HEK293 (cell line): Measurements from ENCODE around the gene FSTL4.

Experiments
- CTCF ChIA-PET: fragments of 350-600 bp; formaldehyde crosslinking; extraction: SDS; loops from one replicate; lab custom pipeline; 2021; ENCODE audit warnings: antibody characterized with exemption; lab: Yijun Ruan, JAX
- POLR2A ChIA-PET: fragments of 300-600 bp; formaldehyde crosslinking; extraction: SDS; loops from one replicate; lab custom pipeline; 2020; ENCODE audit warnings: antibody characterized with exemption, inconsistent platforms; lab: Yijun Ruan, JAX
- H3K27ac ChIP-seq: fragments of 200-500 bp; sonication (Bioruptor generic); 2 replicates; pipeline ENCODE4 v1.5.1; 2014; ENCODE audit warnings: low read depth, low read length, control low read depth, inconsistent platforms; ENCODE audit errors: extremely low read depth
- H3K36me3 ChIP-seq, 2 experiments: fragments of 200-500 bp in 1 of 2; sonication (Bioruptor generic) in 1 of 2; 1 replicate in 1 of 2; 2 replicates in 1 of 2; pipeline ENCODE4 v1.5.1; 2014 to 2017; ENCODE audit warnings: inconsistent platforms in 2 of 2, low read length in 2 of 2; ENCODE audit not compliant: control insufficient read depth in 2 of 2, insufficient read depth in 1 of 2
- H3K4me1 ChIP-seq: fragments of 200-500 bp; sonication (Bioruptor generic); 2 replicates; pipeline ENCODE4 v1.5.1; 2014; ENCODE audit warnings: mild to moderate bottlenecking, low read length, inconsistent platforms; ENCODE audit not compliant: control insufficient read depth, insufficient read depth
- H3K4me3 ChIP-seq: 2 replicates; pipeline ENCODE4 v1.5.1; 2011; ENCODE audit warnings: low read depth, mild to moderate bottlenecking, control low read depth, low read length, moderate library complexity
- H3K9me3 ChIP-seq: fragments of 200-500 bp; sonication (Bioruptor generic); 2 replicates; pipeline ENCODE4 v1.5.1; 2014; ENCODE audit warnings: low read depth, low read length, inconsistent platforms; ENCODE audit not compliant: control insufficient read depth, insufficient read depth
- FEZF1 ChIP-seq: fragments of 450-650 bp; formaldehyde crosslinking; IDR thresholded peaks from 2 replicates; pipeline ENCODE4 v1.5.1; 2016; ENCODE audit warnings: missing biosample characterization, missing genetic modification characterization
- KLF8 ChIP-seq: fragments of 450-650 bp; formaldehyde crosslinking; IDR thresholded peaks from 2 replicates; pipeline ENCODE4 v1.5.1; 2016; ENCODE audit warnings: missing biosample characterization, missing genetic modification characterization
- SALL2 ChIP-seq: fragments of 450-650 bp; formaldehyde crosslinking; IDR thresholded peaks from 2 replicates; pipeline ENCODE4 v1.5.0; 2017; ENCODE audit warnings: missing biosample characterization, mild to moderate bottlenecking, missing genetic modification characterization, borderline replicate concordance
- TRIM28 ChIP-seq: IDR thresholded peaks from 2 replicates; pipeline ENCODE4 v1.6.1; 2011; ENCODE audit warnings: low read length, control low read depth, borderline replicate concordance
- YY2 ChIP-seq: fragments of 450-650 bp; formaldehyde crosslinking; IDR thresholded peaks from 2 replicates; pipeline ENCODE4 v1.5.1; 2016; ENCODE audit warnings: missing biosample characterization, missing genetic modification characterization
- ZBTB49 ChIP-seq: fragments of 450-650 bp; formaldehyde crosslinking; IDR thresholded peaks from 2 replicates; pipeline ENCODE4 v1.5.1; 2016; ENCODE audit warnings: missing biosample characterization, missing genetic modification characterization, low read depth
- ZFP37 ChIP-seq: fragments of 450-650 bp; formaldehyde crosslinking; IDR thresholded peaks from 2 replicates; pipeline ENCODE4 v1.5.1; 2016; ENCODE audit warnings: missing biosample characterization, missing genetic modification characterization
- ZIC2 ChIP-seq: fragments of 450-650 bp; formaldehyde crosslinking; IDR thresholded peaks from 2 replicates; pipeline ENCODE4 v1.5.1; 2016; ENCODE audit warnings: missing biosample characterization, missing genetic modification characterization
- ZNF114 ChIP-seq: fragments of 450-650 bp; formaldehyde crosslinking; IDR thresholded peaks from 2 replicates; pipeline ENCODE4 v1.5.0; 2017; ENCODE audit warnings: missing biosample characterization, missing genetic modification characterization
- ZNF140 ChIP-seq: fragments of 450-650 bp; formaldehyde crosslinking; IDR thresholded peaks from 2 replicates; pipeline ENCODE4 v1.5.1; 2016; ENCODE audit warnings: missing biosample characterization, missing genetic modification characterization
- ZNF148 ChIP-seq: fragments of 450-650 bp; formaldehyde crosslinking; IDR thresholded peaks from 2 replicates; pipeline ENCODE4 v1.5.0; 2017; ENCODE audit warnings: missing biosample characterization, missing genetic modification characterization, borderline replicate concordance
- ZNF211 ChIP-seq: fragments of 450-650 bp; formaldehyde crosslinking; IDR thresholded peaks from 2 replicates; pipeline ENCODE4 v1.5.1; 2016; ENCODE audit warnings: low read depth, missing biosample characterization, missing genetic modification characterization
- ZNF214 ChIP-seq: fragments of 450-650 bp; formaldehyde crosslinking; IDR thresholded peaks from 2 replicates; pipeline ENCODE4 v1.5.1; 2017; ENCODE audit warnings: missing biosample characterization, mild to moderate bottlenecking, missing genetic modification characterization, borderline replicate concordance
- ZNF266 ChIP-seq: fragments of 450-650 bp; formaldehyde crosslinking; IDR thresholded peaks from 2 replicates; pipeline ENCODE4 v1.5.1; 2016; ENCODE audit warnings: missing biosample characterization, missing genetic modification characterization, low read depth
- ZNF37A ChIP-seq: fragments of 450-650 bp; IDR thresholded peaks from 2 replicates; pipeline ENCODE4 v1.5.1; 2018; ENCODE audit warnings: missing biosample characterization, missing genetic modification characterization
- ZNF473 ChIP-seq: fragments of 450-650 bp; formaldehyde crosslinking; IDR thresholded peaks from 2 replicates; pipeline ENCODE4 v1.5.1; 2017; ENCODE audit warnings: missing biosample characterization, missing genetic modification characterization
- ZNF529 ChIP-seq: fragments of 450-650 bp; formaldehyde crosslinking; IDR thresholded peaks from 2 replicates; pipeline ENCODE4 v1.5.1; 2017; ENCODE audit warnings: missing genetic modification characterization, missing biosample characterization; ENCODE audit not compliant: insufficient replicate concordance
- ZNF596 ChIP-seq: fragments of 450-650 bp; IDR thresholded peaks from 2 replicates; pipeline ENCODE4 v1.5.0; 2018; ENCODE audit warnings: missing biosample characterization, mild to moderate bottlenecking, missing genetic modification characterization, moderate library complexity
- ZNF626 ChIP-seq: fragments of 450-650 bp; sonication (Bioruptor Pico); formaldehyde crosslinking; IDR thresholded peaks from 2 replicates; pipeline ENCODE4 v1.5.1; 2018; ENCODE audit warnings: missing biosample characterization, missing genetic modification characterization, inconsistent platforms
- ZNF639 ChIP-seq: fragments of 450-650 bp; formaldehyde crosslinking; IDR thresholded peaks from 2 replicates; pipeline ENCODE4 v1.5.1; 2016; ENCODE audit warnings: missing biosample characterization, missing genetic modification characterization
- ZNF692 ChIP-seq: fragments of 450-650 bp; formaldehyde crosslinking; IDR thresholded peaks from 2 replicates; pipeline ENCODE4 v1.5.1; 2016; ENCODE audit warnings: missing biosample characterization, missing genetic modification characterization
- TF ChIP-seq, protein P1 (sequence below): fragments of 450-650 bp; formaldehyde crosslinking; IDR thresholded peaks from 2 replicates; pipeline ENCODE4 v1.5.1; 2017; ENCODE audit warnings: missing biosample characterization, mild to moderate bottlenecking, missing genetic modification characterization, moderate library complexity
- TF ChIP-seq, protein P2 (sequence below): fragments of 450-650 bp; formaldehyde crosslinking; IDR thresholded peaks from 2 replicates; pipeline ENCODE4 v1.5.1; 2017; ENCODE audit warnings: missing biosample characterization, missing genetic modification characterization

The FSTL4 gene

DNA sequence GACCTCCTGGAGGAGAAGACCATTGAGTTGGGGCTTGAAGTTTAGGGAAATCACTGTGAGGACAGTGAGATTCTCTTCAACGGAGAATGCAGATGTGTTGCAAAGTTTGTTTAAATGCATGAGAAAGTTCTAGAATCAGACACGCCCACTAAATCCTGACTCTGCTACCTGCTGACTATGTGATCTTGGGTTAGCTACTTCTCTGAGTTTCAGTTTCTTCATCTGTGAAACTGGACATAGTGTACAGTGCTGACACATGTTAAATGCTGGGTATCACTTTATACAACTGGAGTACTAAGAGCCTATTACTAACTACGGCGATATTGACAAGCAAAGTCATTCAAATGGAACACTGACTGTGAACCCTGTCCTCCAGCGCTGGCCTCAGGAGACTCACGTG is 305.1 kb downstream of the FSTL4 start (continued):
- no peak for TF ChIP-seq TRIM28

DNA sequence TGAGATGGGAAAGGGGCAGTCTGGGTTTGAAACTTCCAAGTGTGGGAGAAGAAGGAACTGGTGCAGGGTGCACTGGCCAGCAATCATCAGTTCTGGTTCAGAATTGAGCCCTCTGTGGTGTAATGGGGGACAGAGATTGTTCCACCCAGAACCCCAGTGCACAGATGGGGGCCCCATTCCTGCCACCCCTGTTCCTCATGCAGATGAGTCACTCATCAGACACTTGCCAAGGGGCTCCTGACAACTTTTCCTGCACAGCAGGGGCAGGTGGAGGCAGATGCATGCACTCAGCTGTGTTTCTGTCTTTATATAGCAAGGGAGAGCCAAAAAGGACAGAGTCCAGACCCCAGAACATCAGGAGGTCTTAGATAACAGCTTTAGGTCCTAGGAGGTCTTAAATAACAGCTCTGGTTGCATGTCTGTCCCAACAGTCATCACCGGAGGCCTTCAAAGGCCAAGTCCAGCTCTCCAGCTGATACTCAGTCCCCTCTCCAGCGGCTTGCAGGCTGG is 307.6 kb downstream of the FSTL4 start:
- ChIA-PET POLR2A (no interaction called here), CTCF (interaction anchor here (1.3 kb wide), 1 partner anchor 11 kb away, joined by 4 read pairs; no protein-coding TSS in a partner anchor)
- Histone ChIP-seq H3K4me1 (no peaks in the 10 kb centered on the region), H3K27ac (no peak overlapping the region), H3K4me3 (no peak overlapping the region), H3K9me3 (no peaks in the 10 kb centered on the region), H3K36me3 (no peaks in the 10 kb centered on the region)
- no peak for TF ChIP-seq ZNF266
- TF ChIP-seq, protein P1, sequence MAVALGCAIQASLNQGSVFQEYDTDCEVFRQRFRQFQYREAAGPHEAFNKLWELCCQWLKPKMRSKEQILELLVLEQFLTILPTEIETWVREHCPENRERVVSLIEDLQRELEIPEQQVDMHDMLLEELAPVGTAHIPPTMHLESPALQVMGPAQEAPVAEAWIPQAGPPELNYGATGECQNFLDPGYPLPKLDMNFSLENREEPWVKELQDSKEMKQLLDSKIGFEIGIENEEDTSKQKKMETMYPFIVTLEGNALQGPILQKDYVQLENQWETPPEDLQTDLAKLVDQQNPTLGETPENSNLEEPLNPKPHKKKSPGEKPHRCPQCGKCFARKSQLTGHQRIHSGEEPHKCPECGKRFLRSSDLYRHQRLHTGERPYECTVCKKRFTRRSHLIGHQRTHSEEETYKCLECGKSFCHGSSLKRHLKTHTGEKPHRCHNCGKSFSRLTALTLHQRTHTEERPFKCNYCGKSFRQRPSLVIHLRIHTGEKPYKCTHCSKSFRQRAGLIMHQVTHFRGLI (tag by site-specific recombination), result no peak
- TF ChIP-seq ZNF529 (tag by site-specific recombination), result no peak
- TF ChIP-seq KLF8 (tag by site-specific recombination), result no peak
- TF ChIP-seq ZIC2 (tag by site-specific recombination), result peak; percentile 91
- no peak for TF ChIP-seq ZBTB49 (tag by site-specific recombination)
- TF ChIP-seq ZNF692, result no peak
- no peak for TF ChIP-seq FEZF1 (tag by site-specific recombination)

DNA sequence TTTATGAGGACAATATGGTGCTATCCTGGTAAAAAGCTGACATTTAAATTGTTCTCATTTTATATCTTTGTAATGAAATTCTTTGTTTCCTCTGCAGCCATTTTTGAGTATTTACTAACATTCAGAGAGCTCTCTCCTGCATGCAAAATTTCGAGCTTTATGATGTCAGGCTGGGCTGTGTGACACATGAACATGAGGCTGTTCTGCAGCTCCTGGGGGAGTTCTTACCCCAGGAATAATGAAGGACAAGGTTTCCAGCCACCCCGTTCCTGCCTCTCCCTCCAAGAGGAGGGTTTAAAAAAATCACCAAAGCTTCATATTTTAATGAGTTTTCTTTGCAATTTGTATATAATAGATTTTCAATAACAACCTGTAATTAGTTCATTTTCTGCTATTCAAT is 308.2 kb downstream of the FSTL4 start:
- POLR2A ChIA-PET, result no interaction called here
- no peak overlapping the region for H3K4me3 ChIP-seq
- no peaks in the 10 kb centered on the region for H3K4me1 ChIP-seq
- CTCF ChIA-PET, result interaction anchor here (0.5 to 1.3 kb wide), 3 partner anchors 12 to 481 kb away, joined by 3 to 4 read pairs (median 4); no protein-coding TSS in a partner anchor
- no peaks in the 10 kb centered on the region for H3K36me3 ChIP-seq
- no peak overlapping the region for H3K27ac ChIP-seq
- H3K9me3 ChIP-seq, result no peaks in the 10 kb centered on the region
- TF ChIP-seq SALL2 (no peak), ZNF596 (tag by site-specific recombination) (no peak), ZNF37A (tag by site-specific recombination) (no peak), ZNF148 (tag by site-specific recombination) (no peak), ZNF114 (tag by site-specific recombination) (no peak), ZNF214 (no peak), KLF8 (tag by site-specific recombination) (no peak), ZNF473 (tag by site-specific recombination) (no peak), ZNF626 (tag by site-specific recombination) (no peak), YY2 (tag by site-specific recombination) (no peak), ZNF211 (tag by site-specific recombination) (no peak), ZNF140 (tag by site-specific recombination) (no peak), ZNF639 (tag by site-specific recombination) (no peak), ZFP37 (tag by site-specific recombination) (no peak)
- TF ChIP-seq, protein P2, sequence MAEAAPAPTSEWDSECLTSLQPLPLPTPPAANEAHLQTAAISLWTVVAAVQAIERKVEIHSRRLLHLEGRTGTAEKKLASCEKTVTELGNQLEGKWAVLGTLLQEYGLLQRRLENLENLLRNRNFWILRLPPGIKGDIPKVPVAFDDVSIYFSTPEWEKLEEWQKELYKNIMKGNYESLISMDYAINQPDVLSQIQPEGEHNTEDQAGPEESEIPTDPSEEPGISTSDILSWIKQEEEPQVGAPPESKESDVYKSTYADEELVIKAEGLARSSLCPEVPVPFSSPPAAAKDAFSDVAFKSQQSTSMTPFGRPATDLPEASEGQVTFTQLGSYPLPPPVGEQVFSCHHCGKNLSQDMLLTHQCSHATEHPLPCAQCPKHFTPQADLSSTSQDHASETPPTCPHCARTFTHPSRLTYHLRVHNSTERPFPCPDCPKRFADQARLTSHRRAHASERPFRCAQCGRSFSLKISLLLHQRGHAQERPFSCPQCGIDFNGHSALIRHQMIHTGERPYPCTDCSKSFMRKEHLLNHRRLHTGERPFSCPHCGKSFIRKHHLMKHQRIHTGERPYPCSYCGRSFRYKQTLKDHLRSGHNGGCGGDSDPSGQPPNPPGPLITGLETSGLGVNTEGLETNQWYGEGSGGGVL (tag by site-specific recombination), result no peak
